ENCODE measurements around the gene TMEM255A.

Gene TMEM255A

GRCh38 chrX:120308558-120308957, 2.7 kb downstream of the TMEM255A start:
- no peak for DNase-seq (ENCODE audit: low read depth in 4 of 4, low spot score in 1 of 4)

GRCh38 chrX:120306630-120307029, 4.6 kb downstream of the TMEM255A start:
- DNase-seq (ENCODE audit: low read depth in 4 of 4, low spot score in 1 of 4) = no peak

GRCh38 chrX:120305531-120306141, 5.6 kb downstream of the TMEM255A start:
- DNase-seq (ENCODE audit: low read depth in 4 of 4, low spot score in 1 of 4) = no peak

GRCh38 chrX:120304256-120304655, 7.0 kb downstream of the TMEM255A start:
- no peak for DNase-seq (ENCODE audit: low read depth in 4 of 4, low spot score in 1 of 4)

- no peak for DNase-seq (ENCODE audit: low read depth in 4 of 4, low spot score in 1 of 4)
These were observed 8.8 kb downstream of the TMEM255A start for GRCh38 chrX:120302434-120302833.

GRCh38 chrX:120301960-120302359, 9.3 kb downstream of the TMEM255A start:
- DNase-seq (ENCODE audit: low read depth in 4 of 4, low spot score in 1 of 4) = no peak

- no peak for DNase-seq (ENCODE audit: low read depth in 4 of 4, low spot score in 1 of 4)
These were observed 9.8 kb downstream of the TMEM255A start for GRCh38 chrX:120301497-120301896.

- DNase-seq (ENCODE audit: low read depth in 4 of 4, low spot score in 1 of 4) = no peak
These were observed 11.3 kb downstream of the TMEM255A start for GRCh38 chrX:120299928-120300327.

GRCh38 chrX:120297923-120298322, 13.3 kb downstream of the TMEM255A start:
- no peak for DNase-seq (ENCODE audit: low read depth in 4 of 4, low spot score in 1 of 4)

- DNase-seq (ENCODE audit: low read depth in 4 of 4, low spot score in 1 of 4) = no peak
These were observed 16.6 kb downstream of the TMEM255A start for GRCh38 chrX:120294651-120295050.

- no peak for DNase-seq (ENCODE audit: low read depth in 4 of 4, low spot score in 1 of 4)
These were observed 18.2 kb downstream of the TMEM255A start for GRCh38 chrX:120293015-120293414.

GRCh38 chrX:120291211-120291610, 20.1 kb downstream of the TMEM255A start:
- no peak for DNase-seq (ENCODE audit: low read depth in 4 of 4, low spot score in 1 of 4)

GRCh38 chrX:120290107-120290506, 21.2 kb downstream of the TMEM255A start:
- DNase-seq (ENCODE audit: low read depth in 4 of 4, low spot score in 1 of 4) = no peak

GRCh38 chrX:120287513-120288112, 23.6 kb downstream of the TMEM255A start:
- DNase-seq (ENCODE audit: low read depth in 4 of 4, low spot score in 1 of 4) = no peak

- DNase-seq (ENCODE audit: low read depth in 4 of 4, low spot score in 1 of 4) = no peak
These were observed 24.3 kb downstream of the TMEM255A start for GRCh38 chrX:120286733-120287512.

GRCh38 chrX:120282697-120283096, 28.6 kb downstream of the TMEM255A start:
- DNase-seq (ENCODE audit: low read depth in 4 of 4, low spot score in 1 of 4) = no peak

- no peak for DNase-seq (ENCODE audit: low read depth in 4 of 4, low spot score in 1 of 4)
These were observed 29.5 kb downstream of the TMEM255A start for GRCh38 chrX:120281761-120282160.

- DNase-seq (ENCODE audit: low read depth in 4 of 4, low spot score in 1 of 4) = no peak
These were observed 30.1 kb downstream of the TMEM255A start for GRCh38 chrX:120281021-120281624.

- no peak for DNase-seq (ENCODE audit: low read depth in 4 of 4, low spot score in 1 of 4)
These were observed 36.3 kb downstream of the TMEM255A start for GRCh38 chrX:120274958-120275357.

GRCh38 chrX:120274145-120274544, 37.1 kb downstream of the TMEM255A start:
- DNase-seq (ENCODE audit: low read depth in 4 of 4, low spot score in 1 of 4) = no peak

GRCh38 chrX:120271218-120271617, 40.0 kb downstream of the TMEM255A start:
- no peak for DNase-seq (ENCODE audit: low read depth in 4 of 4, low spot score in 1 of 4)

- no peak for DNase-seq (ENCODE audit: low read depth in 4 of 4, low spot score in 1 of 4)
These were observed 40.7 kb downstream of the TMEM255A start for GRCh38 chrX:120270567-120270966.
